H9 (cell line): ENCODE measurements around the gene FERMT2. TPM values are rescaled to one million over a fixed set of nuclear protein-coding genes. Genes with fewer than 3 reads are reported as not detected.

Experiments
- DNase-seq: peaks from one replicate; pipeline ENCODE4 v3.0.0-alpha.2; 2017
- H2AFZ ChIP-seq: one replicate; pipeline ENCODE4 v1.6.1; 2013; ENCODE audit warnings: mild to moderate bottlenecking, low read length, control low read depth, moderate library complexity
- H2AK5ac ChIP-seq: 2 replicates; pipeline ENCODE4 v1.6.1; 2013; ENCODE audit warnings: low read length, control low read depth, mixed read lengths; ENCODE audit not compliant: insufficient read length
- H2BK120ac ChIP-seq: one replicate; pipeline ENCODE4 v1.6.1; 2013; ENCODE audit warnings: low read depth, mild to moderate bottlenecking, low read length, control low read depth, inconsistent platforms; ENCODE audit not compliant: poor library complexity, severe bottlenecking
- H2BK12ac ChIP-seq: 2 replicates; pipeline ENCODE4 v1.6.1; 2013; ENCODE audit warnings: low read length, control low read depth, mixed read lengths, low read depth; ENCODE audit not compliant: insufficient read length
- H2BK15ac ChIP-seq: 2 replicates; pipeline ENCODE4 v1.6.1; 2013; ENCODE audit warnings: low read depth, low read length, control low read depth
- H2BK20ac ChIP-seq: one replicate; pipeline ENCODE4 v1.6.1; 2013; ENCODE audit warnings: low read depth, mild to moderate bottlenecking, low read length, control low read depth, inconsistent platforms; ENCODE audit not compliant: poor library complexity, severe bottlenecking
- H2BK5ac ChIP-seq: 2 replicates; pipeline ENCODE4 v1.6.1; 2013; ENCODE audit warnings: low read length, control low read depth, mixed read lengths; ENCODE audit not compliant: insufficient read length
- H3K14ac ChIP-seq: 2 replicates; pipeline ENCODE4 v1.6.1; 2013; ENCODE audit warnings: low read length, control low read depth; ENCODE audit not compliant: insufficient read depth
- H3K18ac ChIP-seq: 2 replicates; pipeline ENCODE4 v1.6.1; 2013; ENCODE audit warnings: low read depth, mild to moderate bottlenecking, mixed read lengths, low read length, control low read depth; ENCODE audit not compliant: insufficient read length
- H3K23ac ChIP-seq: 2 replicates; pipeline ENCODE4 v1.6.1; 2013; ENCODE audit warnings: low read length, control low read depth, mixed read lengths, low read depth; ENCODE audit not compliant: insufficient read length
- H3K23me2 ChIP-seq: 2 replicates; pipeline ENCODE4 v1.6.1; 2013; ENCODE audit warnings: low read depth, mild to moderate bottlenecking, mixed read lengths, low read length, control low read depth; ENCODE audit not compliant: insufficient read length, poor library complexity, severe bottlenecking
- H3K27ac ChIP-seq: 2 replicates; pipeline ENCODE4 v1.5.1; 2013; ENCODE audit warnings: low read length, control low read depth, mixed read lengths, low read depth; ENCODE audit not compliant: insufficient read length
- H3K27me3 ChIP-seq: 2 replicates; pipeline ENCODE4 v1.6.1; 2013; ENCODE audit warnings: low read length, control low read depth, inconsistent platforms; ENCODE audit not compliant: insufficient read depth
- H3K4ac ChIP-seq: 2 replicates; pipeline ENCODE4 v1.6.1; 2013; ENCODE audit warnings: low read depth, mild to moderate bottlenecking, control low read depth, inconsistent platforms, low read length, moderate library complexity
- H3K4me1 ChIP-seq: 2 replicates; pipeline ENCODE4 v1.6.1; 2013; ENCODE audit warnings: low read length, control low read depth, inconsistent platforms; ENCODE audit not compliant: insufficient read depth
- H3K4me2 ChIP-seq: 2 replicates; pipeline ENCODE4 v1.6.1; 2013; ENCODE audit warnings: low read length, control low read depth, mixed read lengths; ENCODE audit not compliant: insufficient read length, insufficient read depth
- H3K56ac ChIP-seq: 2 replicates; pipeline ENCODE4 v1.6.1; 2013; ENCODE audit warnings: low read depth, mild to moderate bottlenecking, mixed read lengths, low read length, control low read depth; ENCODE audit not compliant: insufficient read length
- H3K79me1 ChIP-seq: 2 replicates; pipeline ENCODE4 v1.6.1; 2013; ENCODE audit warnings: low read depth, mild to moderate bottlenecking, moderate library complexity, low read length, control low read depth, inconsistent platforms; ENCODE audit not compliant: insufficient read depth, poor library complexity, severe bottlenecking
- H3K79me2 ChIP-seq: 2 replicates; pipeline ENCODE4 v1.6.1; 2013; ENCODE audit warnings: low read length, control low read depth, inconsistent platforms; ENCODE audit not compliant: insufficient read depth
- H3K9ac ChIP-seq: 2 replicates; pipeline ENCODE4 v1.6.1; 2013; ENCODE audit warnings: low read length, control low read depth, mixed read lengths; ENCODE audit not compliant: insufficient read length; ENCODE audit errors: extremely low read depth
- H3K9me3 ChIP-seq: one replicate; pipeline ENCODE4 v1.6.1; 2013; ENCODE audit warnings: low read depth, low read length, inconsistent platforms; ENCODE audit not compliant: control insufficient read depth
- H3T11ph ChIP-seq: one replicate; pipeline ENCODE4 v1.6.1; 2013; ENCODE audit warnings: mild to moderate bottlenecking, low read length, control low read depth, inconsistent platforms
- H4K20me1 ChIP-seq: one replicate; pipeline ENCODE4 v1.6.1; 2013; ENCODE audit not compliant: control insufficient read depth, insufficient read length, insufficient read depth
- H4K5ac ChIP-seq: 2 replicates; pipeline ENCODE4 v1.6.1; 2013; ENCODE audit warnings: low read depth, mild to moderate bottlenecking, mixed read lengths, low read length, control low read depth; ENCODE audit not compliant: insufficient read length
- H4K8ac ChIP-seq: replicated peaks from 2 replicates; pipeline ENCODE4 v1.6.1; 2013; ENCODE audit warnings: low read length, control low read depth, mixed read lengths, low read depth; ENCODE audit not compliant: insufficient read length
- H4K91ac ChIP-seq: 2 replicates; pipeline ENCODE4 v1.6.1; 2013; ENCODE audit warnings: low read depth, mild to moderate bottlenecking, moderate library complexity, mixed read lengths, low read length, control low read depth; ENCODE audit not compliant: insufficient read length
- H3K27ac Mint-ChIP-seq, 3 experiments: 2 replicates in 2 of 3; 3 replicates in 1 of 3; pipeline ENCODE4 v1.8.0; 2020 to 2021; ENCODE audit warnings: mixed read lengths in 3 of 3, mild to moderate bottlenecking in 1 of 3, moderate library complexity in 1 of 3
- H3K27me3 Mint-ChIP-seq: 2 replicates; pipeline ENCODE4 v1.8.0; 2021; ENCODE audit warnings: low read depth, mild to moderate bottlenecking, moderate library complexity, mixed read lengths
- H3K36me3 Mint-ChIP-seq, 3 experiments: 2 replicates in 2 of 3; 3 replicates in 1 of 3; pipeline ENCODE4 v1.8.0; 2020 to 2021; ENCODE audit warnings: low read depth in 3 of 3, mixed read lengths in 3 of 3; ENCODE audit not compliant: insufficient read depth in 1 of 3
- H3K4me1 Mint-ChIP-seq, 2 experiments: 2 replicates each; pipeline ENCODE4 v1.8.0; 2020; ENCODE audit warnings: mixed read lengths in 2 of 2
- H3K4me3 Mint-ChIP-seq, 2 experiments: 2 replicates in 1 of 2; 3 replicates in 1 of 2; pipeline ENCODE4 v1.8.0; 2020 to 2021; ENCODE audit warnings: mild to moderate bottlenecking in 2 of 2, mixed read lengths in 2 of 2, moderate library complexity in 1 of 2
- H3K9me3 Mint-ChIP-seq, 2 experiments: 2 replicates in 1 of 2; 3 replicates in 1 of 2; pipeline ENCODE4 v1.8.0; 2020; ENCODE audit warnings: mild to moderate bottlenecking in 2 of 2, mixed read lengths in 2 of 2, moderate library complexity in 1 of 2
- CTCF ChIP-seq: fragments of 200-600 bp; sonication (generic); conservative IDR thresholded peaks from 3 replicates; pipeline ENCODE4 v1.8.0; 2021; ENCODE audit warnings: antibody characterized with exemption, mild to moderate bottlenecking
- WGBS: extraction: QIAGEN DNeasy Blood & Tissue Kit; methylation state at CpG from one replicate; pipeline ENCODE4 v1.1.7; 2013; ENCODE audit warnings: missing lambda C conversion rate, low lambda C conversion rate, mixed read lengths; ENCODE audit not compliant: insufficient read length; ENCODE audit errors: extremely low coverage; 5-methylcytosine and 5-hydroxymethylcytosine counted together
- total RNA-seq: library from RNA; stranded (reverse); gene quantifications from 2 replicates; pipeline ENCODE4 v1.2.1, GENCODE V29; 2021

Gene FERMT2
- total RNA-seq, 1 experiment from 2014 or later = 128 TPM

- Histone ChIP-seq H3K9me3 (no peaks in the 10 kb centered on the region), H2AK5ac (no peak overlapping the region), H3K79me2 (peaks cover 6% of the 10 kb centered on the region; the same call in 1 of the 2 replicates), H3K23ac (no peak overlapping the region), H3K27me3 (no peaks in the 10 kb centered on the region), H3K79me1 (peaks cover 3% of the 10 kb centered on the region), H3K18ac (no peak overlapping the region), H4K91ac (no peak overlapping the region), H4K8ac (no peak overlapping the region), H3K9ac (no peak overlapping the region), H2BK5ac (no peak overlapping the region), H2BK20ac (no peak overlapping the region), H4K5ac (no peak overlapping the region), H2BK120ac (no peak overlapping the region), H3K14ac (no peak overlapping the region), H3K4ac (no peak overlapping the region), H2BK12ac (no peak overlapping the region), H3T11ph (no peak overlapping the region), H2AFZ (no peak overlapping the region), H3K23me2 (no peaks in the 10 kb centered on the region), H3K56ac (no peak overlapping the region), H3K27ac (no peak overlapping the region), H3K4me1 (peaks cover 7% of the 10 kb centered on the region; the same call in 1 of the 2 replicates), H2BK15ac (no peak overlapping the region), H4K20me1 (no peaks in the 10 kb centered on the region), H3K4me2 (no peak overlapping the region)
- Mint-ChIP-seq H3K27ac (no peak overlapping the region), H3K36me3 (peaks cover 4 to 27% (median 16%) of the 10 kb centered on the region in 3 experiments; a peak in 6 of 7 replicates), H3K27me3 (no peaks in the 10 kb centered on the region), H3K4me1 (peaks cover 29 to 31% of the 10 kb centered on the region in 2 experiments), H3K4me3 (no peak overlapping the region), H3K9me3 (no peaks in the 10 kb centered on the region)
- WGBS = no CpG with 5 or more reads among the region's 3 CpGs
- TF ChIP-seq CTCF = no peak
- no peak for DNase-seq
Observed at GRCh38 chr14:52919971-52920370, 30.9 kb downstream of the FERMT2 start.
